MM.1S (cell line): ENCODE measurements around the gene SKIDA1.

Experiments
- CTCF ChIP-seq: fragments of 300-600 bp; sonication (generic); IDR thresholded peaks from 2 replicates; pipeline ENCODE4 v1.5.1; 2016; ENCODE audit warnings: antibody characterized with exemption, low read length, mixed read lengths
- EZH2phosphoT487 ChIP-seq: fragments of 300-600 bp; sonication (generic); IDR thresholded peaks from 2 replicates; pipeline ENCODE4 v1.6.1; 2018; ENCODE audit warnings: antibody characterized with exemption, low read length

- TF ChIP-seq EZH2phosphoT487 (no peak), CTCF (no peak)
Observed at GRCh38 chr10:21512573-21513404, 12.7 kb downstream of the SKIDA1 start.
